GM13977 (cell line): Measurements from ENCODE around the gene PIP4K2A.

Experiments
- DNase-seq: peaks from one replicate; pipeline ENCODE4 v3.0.0; 2012; ENCODE audit warnings: low spot score
- in situ Hi-C: fragments of 300-500 bp; cut with MboI; formaldehyde crosslinking; loops from one replicate; pipeline ENCODE4 v1.12.0; 2022; ENCODE audit warnings: low sequenced_read_pairs, low pct_unique_long_range_greater_than_20kb, mixed read lengths, inconsistent platforms; ENCODE audit not compliant: unreplicated experiment
- TF ChIP-seq, protein P1 (sequence below): IDR thresholded peaks from 2 replicates; pipeline ENCODE4 v1.5.1; 2012; ENCODE audit warnings: mild to moderate bottlenecking, control low read depth; ENCODE audit not compliant: insufficient read depth; ENCODE audit errors: extremely low read depth, missing control alignments

Gene PIP4K2A

DNA sequence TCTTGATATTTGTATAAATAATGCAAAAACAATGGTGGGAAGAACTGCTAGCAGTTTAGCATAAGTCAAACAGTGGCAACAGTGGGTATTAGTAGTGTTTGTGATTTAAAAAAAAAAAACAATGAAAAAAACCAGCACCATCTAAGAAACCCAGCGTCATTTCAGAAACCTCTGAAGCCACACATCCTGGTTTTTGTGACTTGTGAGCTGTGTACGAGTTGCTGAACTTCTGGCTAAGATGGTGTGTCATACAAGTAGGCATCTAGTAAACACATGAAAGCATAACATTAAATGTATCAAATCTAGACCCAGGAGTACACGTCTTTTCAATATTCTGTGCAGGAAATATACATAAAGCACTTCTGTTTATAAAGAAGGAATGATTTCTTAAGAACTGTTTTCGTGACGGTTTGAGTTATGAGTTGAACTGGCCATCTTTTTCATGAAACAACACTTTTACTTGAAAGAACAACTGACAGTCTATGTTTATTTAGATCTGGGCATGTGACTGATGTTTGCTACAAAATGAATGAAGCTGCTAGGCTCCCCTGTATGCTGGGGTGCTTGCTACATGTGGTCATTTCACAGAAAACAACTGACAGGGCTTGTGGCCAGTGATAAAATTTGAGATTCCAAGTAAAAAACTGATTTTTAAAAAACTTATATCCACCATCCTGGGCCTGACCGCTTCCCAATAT lies 143.5 kb downstream of the PIP4K2A start:
- TF ChIP-seq, protein P1, sequence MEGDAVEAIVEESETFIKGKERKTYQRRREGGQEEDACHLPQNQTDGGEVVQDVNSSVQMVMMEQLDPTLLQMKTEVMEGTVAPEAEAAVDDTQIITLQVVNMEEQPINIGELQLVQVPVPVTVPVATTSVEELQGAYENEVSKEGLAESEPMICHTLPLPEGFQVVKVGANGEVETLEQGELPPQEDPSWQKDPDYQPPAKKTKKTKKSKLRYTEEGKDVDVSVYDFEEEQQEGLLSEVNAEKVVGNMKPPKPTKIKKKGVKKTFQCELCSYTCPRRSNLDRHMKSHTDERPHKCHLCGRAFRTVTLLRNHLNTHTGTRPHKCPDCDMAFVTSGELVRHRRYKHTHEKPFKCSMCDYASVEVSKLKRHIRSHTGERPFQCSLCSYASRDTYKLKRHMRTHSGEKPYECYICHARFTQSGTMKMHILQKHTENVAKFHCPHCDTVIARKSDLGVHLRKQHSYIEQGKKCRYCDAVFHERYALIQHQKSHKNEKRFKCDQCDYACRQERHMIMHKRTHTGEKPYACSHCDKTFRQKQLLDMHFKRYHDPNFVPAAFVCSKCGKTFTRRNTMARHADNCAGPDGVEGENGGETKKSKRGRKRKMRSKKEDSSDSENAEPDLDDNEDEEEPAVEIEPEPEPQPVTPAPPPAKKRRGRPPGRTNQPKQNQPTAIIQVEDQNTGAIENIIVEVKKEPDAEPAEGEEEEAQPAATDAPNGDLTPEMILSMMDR: no peak
- no peak for DNase-seq
- in situ Hi-C loops: loop anchor here (25.0 kb wide), 1 partner anchor 559 kb away; the partner anchor contains the start of gene DNAJC1

DNA sequence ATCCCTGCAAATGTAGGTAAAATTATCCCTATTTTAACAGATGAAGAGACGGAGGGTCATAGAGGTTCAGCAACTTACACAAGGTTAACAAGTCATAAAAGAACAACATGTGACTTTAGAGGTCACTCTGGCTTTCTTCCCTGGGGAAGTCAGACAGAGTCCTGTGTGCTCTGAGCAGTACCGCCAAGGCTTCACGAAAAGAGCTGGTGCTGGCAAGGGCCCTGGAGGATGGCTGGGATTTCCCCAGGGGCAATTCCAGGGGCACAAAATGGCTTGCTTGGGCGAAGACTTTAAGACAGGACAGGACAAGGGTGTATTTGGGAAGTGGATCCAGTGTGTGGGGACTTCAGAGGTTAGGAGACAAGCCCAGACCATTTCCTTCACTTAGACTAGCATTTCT lies 144.1 kb downstream of the PIP4K2A start:
- TF ChIP-seq, protein P1: no peak
- no peak for DNase-seq
- in situ Hi-C loops: loop anchor here (25.0 kb wide), 1 partner anchor 558 kb away; the partner anchor contains the start of gene DNAJC1

DNA sequence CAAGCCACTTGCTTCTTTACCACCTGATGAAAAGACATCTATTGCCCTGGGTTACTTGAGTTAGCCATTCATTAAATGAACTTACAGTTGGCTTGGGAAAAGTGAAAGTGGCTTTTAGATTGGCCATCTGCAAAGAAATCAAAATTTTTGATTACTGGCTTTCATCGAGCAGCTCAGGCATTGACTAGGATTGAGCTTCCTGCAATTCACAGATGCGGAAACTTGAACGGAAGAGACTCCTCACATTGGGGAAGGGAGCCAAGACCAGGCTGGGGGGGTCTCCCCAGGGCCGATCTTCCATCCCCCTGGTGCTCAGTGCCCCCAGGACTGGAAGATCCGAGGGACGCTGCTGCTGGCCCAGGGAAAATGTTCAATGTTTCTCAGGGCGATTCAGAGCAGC lies 145.4 kb downstream of the PIP4K2A start:
- in situ Hi-C loops: loop anchor here (25.0 kb wide), 1 partner anchor 557 kb away; the partner anchor contains the start of gene DNAJC1
- no peak for DNase-seq
- TF ChIP-seq, protein P1: no peak

DNA sequence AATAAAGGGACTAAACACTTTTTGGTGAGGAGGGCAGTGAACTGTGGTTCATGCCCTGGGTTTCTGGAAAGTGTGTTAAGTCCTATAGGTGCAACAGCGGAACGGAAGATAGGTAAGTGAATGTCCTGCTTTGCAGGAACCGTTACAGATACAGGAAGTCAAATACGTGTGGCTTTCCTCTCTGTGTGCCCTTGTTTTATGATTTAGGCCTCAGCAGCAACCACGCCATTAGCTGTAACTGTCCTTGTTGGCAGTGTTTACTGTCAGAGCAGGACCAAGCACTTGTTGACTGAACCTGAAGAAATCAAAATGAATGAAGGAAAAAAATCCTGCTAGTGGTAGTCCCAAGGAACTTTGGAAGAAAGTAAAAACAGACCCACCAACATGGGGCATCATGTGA lies 150.3 kb downstream of the PIP4K2A start:
- in situ Hi-C loops: loop anchor here (25.0 kb wide), 1 partner anchor 552 kb away; the partner anchor contains the start of gene DNAJC1
- TF ChIP-seq, protein P1: no peak
- DNase-seq: no peak

DNA sequence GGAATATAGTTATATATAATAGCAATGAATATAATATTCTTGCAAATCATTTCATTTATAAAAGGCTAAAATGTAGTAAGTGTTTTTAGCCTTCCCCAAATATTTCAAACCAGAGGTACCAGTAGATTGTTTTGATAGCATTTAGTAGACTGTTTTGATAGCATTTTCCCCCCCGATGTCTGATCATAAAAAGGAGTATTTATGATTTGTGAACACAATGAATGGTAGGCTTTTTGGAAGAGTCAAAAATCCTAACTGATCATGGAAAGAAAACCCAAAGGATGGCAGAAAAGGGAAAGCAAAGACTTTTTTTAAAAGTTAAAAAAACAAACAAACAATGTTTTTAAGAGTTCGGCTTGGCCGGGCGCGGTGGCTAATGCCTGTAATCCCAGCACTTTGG lies 152.5 kb downstream of the PIP4K2A start:
- no peak for DNase-seq
- in situ Hi-C loops: loop anchor here (25.0 kb wide), 1 partner anchor 550 kb away; the partner anchor contains the start of gene DNAJC1
- TF ChIP-seq, protein P1: no peak

DNA sequence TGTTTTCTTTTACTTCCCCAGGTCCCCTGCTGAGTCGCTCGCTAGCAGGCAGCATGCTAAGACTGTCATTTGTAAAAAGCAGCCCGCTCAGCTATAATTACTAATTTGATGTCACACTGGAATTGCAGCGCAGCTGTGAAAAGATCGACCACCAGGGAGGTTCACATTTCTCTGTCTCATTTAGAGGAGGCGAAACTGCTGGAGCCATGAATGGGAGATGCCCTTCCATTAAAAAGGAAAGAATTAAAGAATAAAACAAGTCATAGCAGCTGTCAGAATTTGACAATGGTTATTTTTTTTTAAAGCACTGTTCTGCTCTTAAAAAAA lies 153.5 kb downstream of the PIP4K2A start:
- in situ Hi-C loops: loop anchor here (25.0 kb wide), 1 partner anchor 549 kb away; the partner anchor contains the start of gene DNAJC1
- no peak for DNase-seq
- TF ChIP-seq, protein P1: no peak
